HCT116 (cell line): ENCODE measurements around the gene DPF1. TPM values are rescaled to one million over a fixed set of nuclear protein-coding genes. Genes with fewer than 3 reads are reported as not detected.

Experiments used
- ATAC-seq: fragments of 200-7000 bp; cut with Tn5 transposase; 2 replicates; pipeline ENCODE4 v1.9.1; 2020; ENCODE audit warnings: mild to moderate bottlenecking, moderate library complexity
- BruUV-seq: library from RNA; stranded (reverse); fragments of 400-500 nt; replicated peaks from 2 replicates; lab custom pipeline; 2021; lab: Mats Ljungman, UMichigan
- CTCF ChIA-PET: fragments of 300-600 bp; sonication (Branson Sonifier 250); formaldehyde crosslinking; loops from one replicate; lab custom pipeline; 2021; ENCODE audit warnings: antibody characterized with exemption; lab: Charles Lee
- POLR2A ChIA-PET: fragments of 300-600, 350-600 bp; sonication (Branson Sonifier 250); formaldehyde crosslinking; loops from one replicate; lab custom pipeline; 2021; ENCODE audit warnings: antibody characterized with exemption; lab: Charles Lee
- RAD21 ChIA-PET, 2 experiments: fragments of 300-600 bp; sonication (Branson Sonifier 250); formaldehyde crosslinking; loops; one replicate each; lab custom pipeline; 2023; ENCODE audit warnings: low total read pairs in 2 of 2; ENCODE audit not compliant: uncharacterized antibody in 2 of 2, unreplicated experiment in 2 of 2, low non-redundant PET in 1 of 2; lab: Charles Lee
- DNase-seq: peaks from one replicate; pipeline ENCODE4 v3.0.0-alpha.2; 2010; ENCODE audit warnings: low read depth, low spot score
- H2AFZ ChIP-seq: fragments of 200-600 bp; shearing (Covaris generic), sonication (generic); 2 replicates; pipeline ENCODE4 v1.6.1; 2017; ENCODE audit warnings: low read depth, mixed run types, mixed read lengths, antibody characterized with exemption, low read length; ENCODE audit not compliant: poor library complexity, severe bottlenecking
- H3K27ac ChIP-seq: 2 replicates; pipeline ENCODE4 v1.5.1; 2012; ENCODE audit warnings: low read depth, low read length
- H3K27me3 ChIP-seq: fragments of 200-600 bp; sonication (generic); 2 replicates; pipeline ENCODE4 v1.6.1; 2016; ENCODE audit warnings: mixed run types, low read length, mixed read lengths; ENCODE audit not compliant: insufficient read depth
- H3K36me3 ChIP-seq, 2 experiments: fragments of 200-500 bp in 1 of 2; fragments of 200-600 bp in 1 of 2; sonication (Bioruptor generic) in 1 of 2; sonication (generic) in 1 of 2; 2 replicates each; pipeline versions ENCODE4 v1.5.1 to v1.6.1; 2014 to 2016; ENCODE audit warnings: low read length in 2 of 2, inconsistent platforms in 1 of 2, mixed read lengths in 1 of 2, mixed run types in 1 of 2; ENCODE audit not compliant: insufficient read depth in 2 of 2, control insufficient read depth in 1 of 2
- H3K4me1 ChIP-seq, 2 experiments: fragments of 200-600 bp in 1 of 2; sonication (generic) in 1 of 2; 2 replicates each; pipeline versions ENCODE4 v1.5.1 to v1.6.1; 2012 to 2017; ENCODE audit warnings: low read length in 2 of 2, inconsistent platforms in 1 of 2, mild to moderate bottlenecking in 1 of 2, mixed read lengths in 1 of 2, mixed run types in 1 of 2, moderate library complexity in 1 of 2; ENCODE audit not compliant: insufficient read depth in 2 of 2, control insufficient read depth in 1 of 2
- H3K4me2 ChIP-seq: fragments of 200-600 bp; sonication (generic); 2 replicates; pipeline ENCODE4 v1.6.1; 2017; ENCODE audit warnings: mixed run types, low read length, mixed read lengths
- H3K4me3 ChIP-seq, 2 experiments: fragments of 200-600 bp in 1 of 2; sonication (generic) in 1 of 2; replicated peaks in 1 of 2; 2 replicates each; pipeline ENCODE4 v1.5.1; 2011 to 2016; ENCODE audit warnings: low read length in 2 of 2, control low read depth in 1 of 2, low read depth in 1 of 2, mild to moderate bottlenecking in 1 of 2, mixed read lengths in 1 of 2, mixed run types in 1 of 2
- H3K79me2 ChIP-seq: fragments of 200-600 bp; sonication (generic); 2 replicates; pipeline ENCODE4 v1.6.1; 2017; ENCODE audit warnings: mild to moderate bottlenecking, mixed run types, low read length, moderate library complexity, mixed read lengths; ENCODE audit not compliant: insufficient read depth
- H3K9ac ChIP-seq: fragments of 200-600 bp; sonication (generic); 2 replicates; pipeline ENCODE4 v1.6.1; 2016; ENCODE audit warnings: low read length, mixed read lengths
- H3K9me2 ChIP-seq: fragments of 200-600 bp; sonication (generic), shearing (Covaris generic); 2 replicates; pipeline ENCODE4 v1.6.1; 2017; ENCODE audit warnings: mixed run types, mild to moderate bottlenecking, moderate library complexity; ENCODE audit not compliant: insufficient read depth
- H3K9me3 ChIP-seq, 2 experiments: fragments of 200-500 bp in 1 of 2; fragments of 200-600 bp in 1 of 2; sonication (Bioruptor generic) in 1 of 2; sonication (generic) in 1 of 2; 2 replicates each; pipeline ENCODE4 v1.6.1; 2014 to 2017; ENCODE audit warnings: low read length in 2 of 2, mixed read lengths in 2 of 2, inconsistent platforms in 1 of 2, low read depth in 1 of 2, mild to moderate bottlenecking in 1 of 2, mixed run types in 1 of 2, moderate library complexity in 1 of 2; ENCODE audit not compliant: control insufficient read depth in 1 of 2, insufficient read depth in 1 of 2
- H4K20me1 ChIP-seq: fragments of 200-600 bp; sonication (generic), shearing (Covaris generic); 2 replicates; pipeline ENCODE4 v1.6.1; 2017; ENCODE audit warnings: mixed run types, mild to moderate bottlenecking, moderate library complexity; ENCODE audit not compliant: insufficient read depth
- CBX3 ChIP-seq: IDR thresholded peaks from 2 replicates; pipeline ENCODE4 v1.6.1; 2012; ENCODE audit warnings: low read depth
- EGR1 ChIP-seq: IDR thresholded peaks from 2 replicates; pipeline ENCODE4 v1.6.1; 2012; ENCODE audit warnings: low read depth
- ELF1 ChIP-seq: IDR thresholded peaks from 2 replicates; pipeline ENCODE4 v1.6.1; 2012; ENCODE audit warnings: low read depth, borderline replicate concordance
- EZH2 ChIP-seq: fragments of 200-600 bp; sonication (generic); IDR thresholded peaks from 2 replicates; pipeline ENCODE4 v1.6.1; 2017; ENCODE audit warnings: antibody characterized with exemption, mixed run types
- EZH2phosphoT487 ChIP-seq: fragments of 200-600 bp; IDR thresholded peaks from 2 replicates; pipeline ENCODE4 v1.6.1; 2018; ENCODE audit warnings: antibody characterized with exemption, borderline replicate concordance
- FOSL1 ChIP-seq: IDR thresholded peaks from 2 replicates; pipeline ENCODE4 v1.6.1; 2012; ENCODE audit warnings: low read depth
- JUND ChIP-seq: IDR thresholded peaks from 2 replicates; pipeline ENCODE4 v1.6.1; 2012
- POLR2A ChIP-seq: IDR thresholded peaks from 2 replicates; pipeline ENCODE4 v1.7.0; 2011; ENCODE audit warnings: borderline replicate concordance; ENCODE audit not compliant: insufficient read depth, insufficient read length; ENCODE audit errors: extremely low read depth
- RAD21 ChIP-seq: IDR thresholded peaks from 2 replicates; pipeline ENCODE4 v1.6.1; 2012; ENCODE audit warnings: low read depth, mild to moderate bottlenecking
- SIN3A ChIP-seq: IDR thresholded peaks from 2 replicates; pipeline ENCODE4 v1.6.1; 2012; ENCODE audit warnings: low read depth
- SRF ChIP-seq: IDR thresholded peaks from 2 replicates; pipeline ENCODE4 v1.6.1; 2012; ENCODE audit warnings: low read depth
- YY1 ChIP-seq: IDR thresholded peaks from 2 replicates; pipeline ENCODE4 v1.6.1; 2011; ENCODE audit warnings: low read length, low read depth, moderate library complexity, mild to moderate bottlenecking; ENCODE audit not compliant: insufficient replicate concordance; ENCODE audit errors: extremely low read depth
- ZFX ChIP-seq: fragments of 450-650 bp; IDR thresholded peaks from 2 replicates; pipeline ENCODE4 v1.6.1; 2017
- intact Hi-C: fragments of 100-400 bp; cut with micrococcal nuclease; formaldehyde crosslinking; loops from 2 replicates; pipeline ENCODE4 v1.10.0; 2022
- total RNA-seq: library from RNA; stranded (reverse); gene quantifications from one replicate; pipeline ENCODE4 v1.2.1, GENCODE V29; 2021; ENCODE audit not compliant: unreplicated experiment
- TF ChIP-seq, protein P1 (sequence below): IDR thresholded peaks from 2 replicates; pipeline ENCODE4 v1.6.1; 2012; ENCODE audit warnings: low read depth
- TF ChIP-seq, protein P2 (sequence below): IDR thresholded peaks from 2 replicates; pipeline ENCODE4 v1.6.1; 2012

DPF1 gene
- total RNA-seq, 1 experiment from 2014 or later: 9.7 TPM

DNA sequence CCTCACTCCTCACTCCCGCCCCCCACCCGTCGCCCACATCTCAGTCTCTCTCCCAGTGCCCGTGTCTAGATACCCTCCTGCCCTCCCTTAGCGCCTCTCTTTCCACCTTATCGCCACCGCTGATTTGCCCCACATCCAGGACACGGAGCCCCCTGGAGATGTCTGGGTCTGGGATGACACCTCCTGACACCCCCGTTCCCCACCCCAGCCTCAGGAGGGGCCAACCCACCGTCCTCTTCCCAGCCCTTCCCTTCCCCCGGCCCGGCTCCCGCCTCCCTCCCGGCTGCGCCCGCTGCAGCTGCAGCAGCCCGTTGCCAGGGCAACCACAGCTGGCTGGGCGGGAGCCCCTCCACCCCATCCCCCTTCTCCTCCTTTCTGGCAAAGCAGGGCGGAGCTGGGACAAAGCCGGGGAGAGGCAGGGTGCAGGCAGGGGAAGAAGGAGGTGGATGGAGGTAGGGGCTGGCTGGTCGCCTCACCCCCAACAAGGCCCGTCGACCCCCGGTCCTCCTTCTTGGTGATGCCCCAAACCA, 13.5 kb downstream of the DPF1 start:
- Histone ChIP-seq H3K9me3 (no peaks in the 10 kb centered on the region), H3K9ac (no peak overlapping the region), H3K4me3 (no peak overlapping the region), H4K20me1 (no peaks in the 10 kb centered on the region), H3K4me1 (peaks cover 0 to 7% of the 10 kb centered on the region in 2 experiments; a peak in 1 of 4 replicates), H3K36me3 (no peaks in the 10 kb centered on the region), H3K27ac (no peak overlapping the region), H2AFZ (no peak overlapping the region), H3K79me2 (no peaks in the 10 kb centered on the region), H3K4me2 (no peak overlapping the region), H3K27me3 (no peaks in the 10 kb centered on the region), H3K9me2 (no peaks in the 10 kb centered on the region)
- intact Hi-C loops: no loop called here
- ChIA-PET POLR2A (no interaction called here), CTCF (no interaction called here), RAD21 (no interaction called here)
- DNase-seq: no peak
- no peak for ATAC-seq
- BruUV-seq: no TSS peak
- TF ChIP-seq YY1 (no peak), SRF (no peak), FOSL1 (no peak), ZFX (no peak), EZH2phosphoT487 (no peak), ELF1 (no peak), EGR1 (no peak), JUND (no peak), CBX3 (no peak), SIN3A (no peak), RAD21 (no peak), EZH2 (no peak), POLR2A (no peak)
- TF ChIP-seq, protein P1, sequence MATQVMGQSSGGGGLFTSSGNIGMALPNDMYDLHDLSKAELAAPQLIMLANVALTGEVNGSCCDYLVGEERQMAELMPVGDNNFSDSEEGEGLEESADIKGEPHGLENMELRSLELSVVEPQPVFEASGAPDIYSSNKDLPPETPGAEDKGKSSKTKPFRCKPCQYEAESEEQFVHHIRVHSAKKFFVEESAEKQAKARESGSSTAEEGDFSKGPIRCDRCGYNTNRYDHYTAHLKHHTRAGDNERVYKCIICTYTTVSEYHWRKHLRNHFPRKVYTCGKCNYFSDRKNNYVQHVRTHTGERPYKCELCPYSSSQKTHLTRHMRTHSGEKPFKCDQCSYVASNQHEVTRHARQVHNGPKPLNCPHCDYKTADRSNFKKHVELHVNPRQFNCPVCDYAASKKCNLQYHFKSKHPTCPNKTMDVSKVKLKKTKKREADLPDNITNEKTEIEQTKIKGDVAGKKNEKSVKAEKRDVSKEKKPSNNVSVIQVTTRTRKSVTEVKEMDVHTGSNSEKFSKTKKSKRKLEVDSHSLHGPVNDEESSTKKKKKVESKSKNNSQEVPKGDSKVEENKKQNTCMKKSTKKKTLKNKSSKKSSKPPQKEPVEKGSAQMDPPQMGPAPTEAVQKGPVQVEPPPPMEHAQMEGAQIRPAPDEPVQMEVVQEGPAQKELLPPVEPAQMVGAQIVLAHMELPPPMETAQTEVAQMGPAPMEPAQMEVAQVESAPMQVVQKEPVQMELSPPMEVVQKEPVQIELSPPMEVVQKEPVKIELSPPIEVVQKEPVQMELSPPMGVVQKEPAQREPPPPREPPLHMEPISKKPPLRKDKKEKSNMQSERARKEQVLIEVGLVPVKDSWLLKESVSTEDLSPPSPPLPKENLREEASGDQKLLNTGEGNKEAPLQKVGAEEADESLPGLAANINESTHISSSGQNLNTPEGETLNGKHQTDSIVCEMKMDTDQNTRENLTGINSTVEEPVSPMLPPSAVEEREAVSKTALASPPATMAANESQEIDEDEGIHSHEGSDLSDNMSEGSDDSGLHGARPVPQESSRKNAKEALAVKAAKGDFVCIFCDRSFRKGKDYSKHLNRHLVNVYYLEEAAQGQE: no peak
- TF ChIP-seq, protein P2, sequence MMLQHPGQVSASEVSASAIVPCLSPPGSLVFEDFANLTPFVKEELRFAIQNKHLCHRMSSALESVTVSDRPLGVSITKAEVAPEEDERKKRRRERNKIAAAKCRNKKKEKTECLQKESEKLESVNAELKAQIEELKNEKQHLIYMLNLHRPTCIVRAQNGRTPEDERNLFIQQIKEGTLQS: no peak
